NCI-H226 (cell line): ENCODE data around the gene PLK1.
A peak's percentile ranks its signal among the peaks of the same experiment; 100 is the strongest.
"Not testable (repeated sequence)": the region's sequence is repeated elsewhere in the genome, so short reads cannot be mapped to it uniquely, and the experiment has no call there.

Experiments used
- DNase-seq: peaks from one replicate; pipeline ENCODE4 v3.0.0-alpha.2; 2015

Gene PLK1

GRCh38 chr16:23711785-23712184 lies 33.1 kb downstream of the PLK1 start:
- DNase-seq: no peak

GRCh38 chr16:23712976-23713375 lies 34.3 kb downstream of the PLK1 start, which contains the start of gene ERN2:
Gene ERN2 (minus strand): TSS chr16:23713222. CDS start chr16:23713187, 35 bp downstream.
- no peak for DNase-seq

- no peak for DNase-seq
These were observed 37.8 kb downstream of the PLK1 start for GRCh38 chr16:23716484-23716883.

- not testable (repeated sequence) for DNase-seq
These were observed 44.0 kb downstream of the PLK1 start for GRCh38 chr16:23722613-23723240.

- DNase-seq: no peak
These were observed 45.6 kb downstream of the PLK1 start for GRCh38 chr16:23724096-23724784.

- DNase-seq: no peak
These were observed 46.1 kb downstream of the PLK1 start for GRCh38 chr16:23724785-23725131.

- no peak for DNase-seq
These were observed 48.0 kb downstream of the PLK1 start for GRCh38 chr16:23726710-23727109.

- DNase-seq: no peak
These were observed 49.4 kb downstream of the PLK1 start for GRCh38 chr16:23728112-23728477.

- DNase-seq: peak; percentile 26
These were observed 51.1 kb downstream of the PLK1 start for GRCh38 chr16:23729503-23730424.

- DNase-seq: no peak
These were observed 55.6 kb downstream of the PLK1 start for GRCh38 chr16:23734176-23734893.

- not testable (repeated sequence) for DNase-seq
These were observed 58.8 kb downstream of the PLK1 start for GRCh38 chr16:23737423-23738028.

GRCh38 chr16:23739516-23739915 lies 60.8 kb downstream of the PLK1 start:
- no peak for DNase-seq
